ENCODE data around the gene STMN1. TPM values are rescaled to one million over a fixed set of nuclear protein-coding genes. Genes with fewer than 3 reads are reported as not detected.

Gene STMN1
- total RNA-seq, 1 experiment from 2014 or later = 933 TPM

- Histone ChIP-seq H3K27ac (ENCODE audit: low read depth, low read length, poor library complexity, severe bottlenecking) (no peak overlapping the region), H3K27me3 (replicated peaks; ENCODE audit: insufficient read depth, low read depth, low read length, poor library complexity) (no peaks in the 10 kb centered on the region), H3K9me3 (ENCODE audit: low read depth, low read length, poor library complexity, severe bottlenecking) (no peaks in the 10 kb centered on the region), H3K4me3 (ENCODE audit: low read depth, low read length, poor library complexity, severe bottlenecking) (no peak overlapping the region), H3K36me3 (ENCODE audit: insufficient read depth, low read length, poor library complexity, severe bottlenecking) (peaks cover 77% of the 10 kb centered on the region), H3K4me1 (ENCODE audit: insufficient read depth, low read length, poor library complexity, severe bottlenecking) (peaks cover 45% of the 10 kb centered on the region)
- no TSS peak for BruUV-seq (replicated peaks)
- CTCF ChIA-PET = no interaction called here
- DNase-seq (ENCODE audit: low spot score) = no peak
- intact Hi-C loops (cut with micrococcal nuclease; ENCODE audit: unreplicated experiment) = loop anchor here (5.0 kb wide), 1 partner anchor 248 kb away; no protein-coding TSS in a partner anchor
- TF ChIP-seq EZH2 (IDR thresholded peaks at IDR 0.05; ENCODE audit: borderline replicate concordance, low read depth, low read length, poor library complexity, severe bottlenecking) = no peak
- TF ChIP-seq CTCF (conservative IDR thresholded peaks at IDR 0.05; ENCODE audit: low read depth, low read length) = no peak
- POLR2A ChIA-PET (ENCODE audit: low non-redundant PET) = no interaction called here
Observed at GRCh38 chr1:25899792-25900191, 6.4 kb downstream of the STMN1 start.

- Histone ChIP-seq H3K4me1 (ENCODE audit: insufficient read depth, low read length, poor library complexity, severe bottlenecking) (peaks cover 36% of the 10 kb centered on the region), H3K27me3 (replicated peaks; ENCODE audit: insufficient read depth, low read depth, low read length, poor library complexity) (no peaks in the 10 kb centered on the region), H3K36me3 (ENCODE audit: insufficient read depth, low read length, poor library complexity, severe bottlenecking) (peaks cover 71% of the 10 kb centered on the region)
Observed at GRCh38 chr1:25898223-25899015, 7.8 kb downstream of the STMN1 start.

GRCh38 chr1:25897754-25898153 lies 8.5 kb downstream of the STMN1 start:
- ChIA-PET CTCF (interaction anchor here (0.7 kb wide), 1 partner anchor 100 kb away, joined by 3 read pairs; the partner anchor contains the start of gene PAFAH2), POLR2A (ENCODE audit: low non-redundant PET) (interaction anchor here (1.2 kb wide), 1 partner anchor 34 kb away, joined by 3 read pairs; no protein-coding TSS in a partner anchor)
- no peak for TF ChIP-seq CTCF (conservative IDR thresholded peaks at IDR 0.05; ENCODE audit: low read depth, low read length)
- no peak for TF ChIP-seq EZH2 (IDR thresholded peaks at IDR 0.05; ENCODE audit: borderline replicate concordance, low read depth, low read length, poor library complexity, severe bottlenecking)
- Histone ChIP-seq H3K27me3 (replicated peaks; ENCODE audit: insufficient read depth, low read depth, low read length, poor library complexity) (no peaks in the 10 kb centered on the region), H3K36me3 (ENCODE audit: insufficient read depth, low read length, poor library complexity, severe bottlenecking) (peaks cover 64% of the 10 kb centered on the region), H3K4me1 (ENCODE audit: insufficient read depth, low read length, poor library complexity, severe bottlenecking) (peaks cover 36% of the 10 kb centered on the region), H3K9me3 (ENCODE audit: low read depth, low read length, poor library complexity, severe bottlenecking) (no peaks in the 10 kb centered on the region), H3K27ac (ENCODE audit: low read depth, low read length, poor library complexity, severe bottlenecking) (peak overlapping the region; percentile 41), H3K4me3 (ENCODE audit: low read depth, low read length, poor library complexity, severe bottlenecking) (no peak overlapping the region)
- no peak for DNase-seq (ENCODE audit: low spot score)
- BruUV-seq (replicated peaks) = no TSS peak
- intact Hi-C loops (cut with micrococcal nuclease; ENCODE audit: unreplicated experiment) = loop anchor here (5.0 kb wide), 1 partner anchor 250 kb away; no protein-coding TSS in a partner anchor

More at GRCh38 chr1:25898223-25899015, 7.8 kb downstream of the STMN1 start:
- TF ChIP-seq CTCF (conservative IDR thresholded peaks at IDR 0.05; ENCODE audit: low read depth, low read length) (no peak), EZH2 (IDR thresholded peaks at IDR 0.05; ENCODE audit: borderline replicate concordance, low read depth, low read length, poor library complexity, severe bottlenecking) (no peak)
- Histone ChIP-seq H3K4me3 (ENCODE audit: low read depth, low read length, poor library complexity, severe bottlenecking) (no peak overlapping the region), H3K27ac (ENCODE audit: low read depth, low read length, poor library complexity, severe bottlenecking) (peak overlapping the region; percentile 41), H3K9me3 (ENCODE audit: low read depth, low read length, poor library complexity, severe bottlenecking) (no peaks in the 10 kb centered on the region)
- no TSS peak for BruUV-seq (replicated peaks)
- CTCF ChIA-PET = no interaction called here
- DNase-seq (ENCODE audit: low spot score) = no peak
- intact Hi-C loops (cut with micrococcal nuclease; ENCODE audit: unreplicated experiment) = loop anchor here (5.0 kb wide), 1 partner anchor 249 kb away; no protein-coding TSS in a partner anchor
- POLR2A ChIA-PET (ENCODE audit: low non-redundant PET) = interaction anchor here (1.2 kb wide), 1 partner anchor 33 kb away, joined by 3 read pairs; no protein-coding TSS in a partner anchor
